HepG2 (cell line): ENCODE results near the gene GMCL2. TPM values are rescaled to one million over a fixed set of nuclear protein-coding genes. Genes with fewer than 3 reads are reported as not detected.

Experiments used
- ATAC-seq: fragments of 200-7000 bp; cut with Tn5 transposase; 3 replicates; pipeline ENCODE4 v1.9.1; 2020; ENCODE audit warnings: mild to moderate bottlenecking, moderate library complexity
- BruUV-seq: library from RNA; stranded (reverse); fragments of 400-500 nt; replicated peaks from 2 replicates; lab custom pipeline; 2021; lab: Mats Ljungman, UMichigan
- CTCF ChIA-PET: fragments of 300-600 bp; formaldehyde crosslinking; extraction: SDS; loops from one replicate; lab custom pipeline; 2021; ENCODE audit warnings: low total read pairs, inconsistent platforms, low intra/inter-chr PET ratio; lab: Yijun Ruan, JAX
- POLR2A ChIA-PET: fragments of 350-600 bp; sonication (Branson Sonifier 250); formaldehyde crosslinking; loops from one replicate; lab custom pipeline; 2020; ENCODE audit warnings: antibody characterized with exemption, inconsistent platforms; lab: Yijun Ruan, JAX
- DNase-seq: peaks from one replicate; pipeline ENCODE4 v3.0.0-alpha.2; 2015; ENCODE audit warnings: low spot score
- FAIRE-seq: peaks from 3 replicates; lab custom pipeline; 2011; peaks lifted over from hg19 to GRCh38; lab: Jason Lieb, UNC
- H2AFZ ChIP-seq: one replicate; pipeline ENCODE4 v1.6.1; 2011; ENCODE audit warnings: low read length, inconsistent platforms
- H3K27ac ChIP-seq: fragments of 300-600 bp; 3 replicates; pipeline ENCODE4 v1.8.0; 2011; ENCODE audit warnings: mixed run types, mild to moderate bottlenecking, mixed read lengths, low read length, inconsistent platforms; ENCODE audit not compliant: insufficient read depth; ENCODE audit errors: extremely low read length
- H3K27me3 ChIP-seq, 2 experiments: fragments of 200-600 bp in 1 of 2; 2 replicates in 1 of 2; 3 replicates in 1 of 2; pipeline versions ENCODE4 v1.6.0 to v1.8.0; 2011; ENCODE audit warnings: low read length in 2 of 2, mild to moderate bottlenecking in 2 of 2, moderate library complexity in 2 of 2, inconsistent platforms in 1 of 2; ENCODE audit not compliant: insufficient read depth in 2 of 2, control insufficient read depth in 1 of 2
- H3K36me3 ChIP-seq, 2 experiments: fragments of 200-600 bp in 1 of 2; replicated peaks in 1 of 2; 2 replicates in 1 of 2; 3 replicates in 1 of 2; pipeline versions ENCODE4 v1.5.1 to v1.8.0; 2011; ENCODE audit warnings: low read length in 2 of 2, inconsistent platforms in 1 of 2; ENCODE audit not compliant: insufficient read depth in 2 of 2, control insufficient read depth in 1 of 2
- H3K4me1 ChIP-seq: 2 replicates; pipeline ENCODE4 v1.5.1; 2012; ENCODE audit warnings: low read length, inconsistent platforms; ENCODE audit not compliant: insufficient read depth
- H3K4me2 ChIP-seq: 2 replicates; pipeline ENCODE4 v1.6.0; 2011; ENCODE audit warnings: low read depth, low read length, inconsistent platforms
- H3K4me3 ChIP-seq, 3 experiments: fragments of 200-600 bp in 1 of 3; sonication (generic), shearing (Covaris generic) in 1 of 3; replicated peaks in 1 of 3; 2 replicates each; pipeline ENCODE4 v1.5.1; 2011 to 2016; ENCODE audit warnings: low read length in 3 of 3, inconsistent platforms in 2 of 3, low read depth in 2 of 3, mild to moderate bottlenecking in 2 of 3, control low read depth in 1 of 3, mixed read lengths in 1 of 3; ENCODE audit not compliant: insufficient read depth in 1 of 3
- H3K79me2 ChIP-seq: one replicate; pipeline ENCODE4 v1.6.1; 2011; ENCODE audit warnings: low read length, inconsistent platforms; ENCODE audit not compliant: insufficient read depth
- H3K9ac ChIP-seq: 2 replicates; pipeline ENCODE4 v1.6.0; 2011; ENCODE audit warnings: mild to moderate bottlenecking, low read depth, low read length, inconsistent platforms; ENCODE audit not compliant: insufficient read depth
- H3K9me3 ChIP-seq: 2 replicates; pipeline ENCODE4 v1.5.1; 2012; ENCODE audit warnings: mild to moderate bottlenecking, low read length
- H4K20me1 ChIP-seq: 2 replicates; pipeline ENCODE4 v1.6.0; 2011; ENCODE audit warnings: inconsistent platforms, mild to moderate bottlenecking, low read length, moderate library complexity; ENCODE audit not compliant: insufficient read depth
- ATF7-NPFF ChIP-seq: sonication (generic); formaldehyde crosslinking; IDR thresholded peaks from 2 replicates; pipeline ENCODE4 v1.8.1; 2023; ENCODE audit warnings: mild to moderate bottlenecking, low read depth, missing genetic modification reagents, moderate library complexity
- CBX1 ChIP-seq: IDR thresholded peaks from one replicate; pipeline ENCODE4 v1.6.1; 2016; ENCODE audit warnings: antibody characterized with exemption, low read depth
- CENPT ChIP-seq: sonication (generic); formaldehyde crosslinking; IDR thresholded peaks from 2 replicates; pipeline ENCODE4 v1.8.0; 2022; ENCODE audit warnings: low read depth, mild to moderate bottlenecking, moderate library complexity, missing genetic modification reagents
- KAT8 ChIP-seq: IDR thresholded peaks from 2 replicates; pipeline ENCODE4 v1.6.1; 2016; ENCODE audit warnings: missing genetic modification reagents, missing compliant biosample characterization
- NFYC ChIP-seq: IDR thresholded peaks from 2 replicates; pipeline ENCODE4 v1.6.1; 2016; ENCODE audit warnings: missing genetic modification reagents, missing compliant biosample characterization
- PCBP2 ChIP-seq: fragments of 200-400 bp; formaldehyde crosslinking; optimal IDR thresholded peaks from 2 replicates; pipeline ENCODE3; 2018; ENCODE audit warnings: low read length, low read depth; ENCODE audit not compliant: poor library complexity, severe bottlenecking
- POLR2A ChIP-seq, 2 experiments: IDR thresholded peaks; 2 replicates each; pipeline ENCODE4 v1.6.1; 2011; ENCODE audit warnings: low read depth in 2 of 2, low read length in 2 of 2, mild to moderate bottlenecking in 1 of 2, moderate library complexity in 1 of 2; ENCODE audit not compliant: insufficient read depth in 1 of 2
- PRMT3 ChIP-seq: sonication (generic); formaldehyde crosslinking; IDR thresholded peaks from 2 replicates; pipeline ENCODE4 v1.8.1; 2022; ENCODE audit warnings: low read depth, mild to moderate bottlenecking, moderate library complexity, missing genetic modification reagents, borderline replicate concordance
- SMAD1 ChIP-seq: sonication (generic); formaldehyde crosslinking; IDR thresholded peaks from 2 replicates; pipeline ENCODE4 v1.4.0; 2020; ENCODE audit warnings: missing genetic modification reagents, low read depth, mild to moderate bottlenecking, borderline replicate concordance
- SNAPC5 ChIP-seq: sonication (generic); formaldehyde crosslinking; IDR thresholded peaks from 2 replicates; pipeline ENCODE4 v1.8.1; 2023; ENCODE audit warnings: mild to moderate bottlenecking, missing genetic modification reagents, borderline replicate concordance
- SSRP1 ChIP-seq: IDR thresholded peaks from 2 replicates; pipeline ENCODE4 v1.6.1; 2016; ENCODE audit warnings: control low read depth
- ZIK1 ChIP-seq: sonication (generic); formaldehyde crosslinking; IDR thresholded peaks from 2 replicates; pipeline ENCODE4 v1.5.0; 2020; ENCODE audit warnings: mild to moderate bottlenecking, low read depth, missing genetic modification reagents, borderline replicate concordance
- ZKSCAN8 ChIP-seq: IDR thresholded peaks from 2 replicates; pipeline ENCODE4 v1.6.1; 2016; ENCODE audit warnings: borderline replicate concordance, missing genetic modification reagents, missing compliant biosample characterization
- ZNF431 ChIP-seq: sonication (generic); formaldehyde crosslinking; IDR thresholded peaks from 2 replicates; pipeline ENCODE4 v1.9.0; 2022; ENCODE audit warnings: missing genetic modification reagents, low read depth, mild to moderate bottlenecking, borderline replicate concordance
- ZNF605 ChIP-seq: sonication (generic); formaldehyde crosslinking; IDR thresholded peaks from 2 replicates; pipeline ENCODE4 v1.8.0; 2022; ENCODE audit warnings: mild to moderate bottlenecking, missing genetic modification reagents
- WGBS: methylation state at CpG from one replicate; pipeline ENCODE4 v1.1.6; 2017; ENCODE audit warnings: low lambda C conversion rate; 5-methylcytosine and 5-hydroxymethylcytosine counted together
- in situ Hi-C: cut with HindIII; loops from 2 replicates; pipeline ENCODE4 v1.10.0; 2017; ENCODE audit warnings: low pct_unique_long_range_greater_than_20kb; ENCODE audit not compliant: extremely low pct_ligation_motif_present
- intact Hi-C: fragments of 100-400 bp; cut with micrococcal nuclease; formaldehyde crosslinking; loops from one replicate; pipeline ENCODE4 v1.10.0; 2022; ENCODE audit not compliant: unreplicated experiment
- polyA plus RNA-seq, 8 experiments: library from polyadenylated mRNA; depleted of rRNA in 3 of 8; stranded (reverse) in 7 of 8; unstranded in 1 of 8; fragments of >200 nt; fragmentation: Illumina TruSeq in 4 of 8; extraction: Trizol in 4 of 8; gene quantifications; 2 replicates each; pipeline versions ENCODE4 v1.2.1 to v1.2.3, GENCODE V29; 2011 to 2016; ENCODE audit warnings: low read depth in 4 of 8, missing spikeins in 1 of 8, mixed read lengths in 1 of 8; ENCODE audit not compliant: insufficient read depth in 1 of 8
- total RNA-seq, 5 experiments: library from RNA; depleted of rRNA; stranded (reverse); fragments of >200 nt; fragmentation: Illumina TruSeq; extraction: Trizol; gene quantifications; 2 replicates each; pipeline ENCODE4 v1.2.3, GENCODE V29; 2016; ENCODE audit warnings: low read depth in 1 of 5

Gene GMCL2
- total and polyA plus RNA-seq, 2 of the 13 experiments (the other 11 are each of a cell fraction or from before 2014, with no cell fraction given): 0.03 TPM; not detected in 1

- Histone ChIP-seq H4K20me1 (peaks cover 39% of the 10 kb centered on the region), H3K4me3 (peak overlapping the region; percentile 80 to 95 (median 90)), H3K79me2 (peaks cover 35% of the 10 kb centered on the region), H3K9me3 (no peaks in the 10 kb centered on the region), H2AFZ (no peak overlapping the region), H3K27me3 (no peaks in the 10 kb centered on the region; a peak in 1 of 5 replicates), H3K9ac (peak overlapping the region; percentile 95), H3K27ac (no peak overlapping the region), H3K4me1 (peaks cover 39% of the 10 kb centered on the region), H3K36me3 (peaks cover 15 to 55% of the 10 kb centered on the region in 2 experiments), H3K4me2 (peak overlapping the region; percentile 89)
- no peak for FAIRE-seq
- POLR2A ChIA-PET: interaction anchor here (2.8 kb wide), 1 partner anchor 25 kb away, joined by 12 read pairs; the partner anchor contains the start of gene PHYKPL
- CTCF ChIA-PET: no interaction called here
- WGBS: 71% methylated on average over 12 of the region's 12 CpGs
- intact Hi-C loops: no loop called here
- in situ Hi-C loops: no loop called here
- no peak for DNase-seq
- TSS peak; percentile 52 for BruUV-seq
- TF ChIP-seq ATF7-NPFF: 0 out of 2 replicates have a peak, but pooled peaks have one; percentile 47
- TF ChIP-seq PRMT3: 0 out of 2 replicates have a peak, but pooled peaks have one; percentile 40
- TF ChIP-seq ZNF431 (CRISPR knock-in tag): no peak
- no peak for TF ChIP-seq CBX1
- no peak for TF ChIP-seq CENPT (CRISPR knock-in tag)
- 0 out of 2 replicates have a peak, but pooled peaks have one; percentile 29 for TF ChIP-seq SNAPC5 (CRISPR knock-in tag)
- TF ChIP-seq SMAD1 (CRISPR knock-in tag): no peak
- no peak for TF ChIP-seq ZIK1 (CRISPR knock-in tag)
- 0 out of 2 replicates have a peak, but pooled peaks have one; percentile 26 for TF ChIP-seq SSRP1 (CRISPR knock-in tag)
- TF ChIP-seq ZKSCAN8: no peak
- no peak for TF ChIP-seq KAT8 (CRISPR knock-in tag)
- TF ChIP-seq POLR2A (IDR thresholded peaks at IDR 0.05; ENCODE audit: insufficient read depth in 1 of 2, low read depth in 2 of 2, low read length in 2 of 2): peak in 1 of 2 experiments; percentile 17; a peak in 1 of 4 replicates
- 0 out of 2 replicates have a peak, but pooled peaks have one; percentile 20 for TF ChIP-seq ZNF605 (CRISPR knock-in tag)
- TF ChIP-seq NFYC: no peak
- TF ChIP-seq PCBP2: no peak
- ATAC-seq: no peak
Observed at GRCh38 chr5:178206166-178207101, 19.3 kb upstream of the GMCL2 start.
